NCI-H1436 (cell line): ENCODE data around the gene CBFA2T3.
"Not testable (repeated sequence)": the region's sequence is repeated elsewhere in the genome, so short reads cannot be mapped to it uniquely, and the experiment has no call there.

Source experiments
- DNase-seq: peaks from one replicate; lab custom pipeline; 2025; lab: John Stamatoyannopoulos, UW

Gene CBFA2T3

DNA sequence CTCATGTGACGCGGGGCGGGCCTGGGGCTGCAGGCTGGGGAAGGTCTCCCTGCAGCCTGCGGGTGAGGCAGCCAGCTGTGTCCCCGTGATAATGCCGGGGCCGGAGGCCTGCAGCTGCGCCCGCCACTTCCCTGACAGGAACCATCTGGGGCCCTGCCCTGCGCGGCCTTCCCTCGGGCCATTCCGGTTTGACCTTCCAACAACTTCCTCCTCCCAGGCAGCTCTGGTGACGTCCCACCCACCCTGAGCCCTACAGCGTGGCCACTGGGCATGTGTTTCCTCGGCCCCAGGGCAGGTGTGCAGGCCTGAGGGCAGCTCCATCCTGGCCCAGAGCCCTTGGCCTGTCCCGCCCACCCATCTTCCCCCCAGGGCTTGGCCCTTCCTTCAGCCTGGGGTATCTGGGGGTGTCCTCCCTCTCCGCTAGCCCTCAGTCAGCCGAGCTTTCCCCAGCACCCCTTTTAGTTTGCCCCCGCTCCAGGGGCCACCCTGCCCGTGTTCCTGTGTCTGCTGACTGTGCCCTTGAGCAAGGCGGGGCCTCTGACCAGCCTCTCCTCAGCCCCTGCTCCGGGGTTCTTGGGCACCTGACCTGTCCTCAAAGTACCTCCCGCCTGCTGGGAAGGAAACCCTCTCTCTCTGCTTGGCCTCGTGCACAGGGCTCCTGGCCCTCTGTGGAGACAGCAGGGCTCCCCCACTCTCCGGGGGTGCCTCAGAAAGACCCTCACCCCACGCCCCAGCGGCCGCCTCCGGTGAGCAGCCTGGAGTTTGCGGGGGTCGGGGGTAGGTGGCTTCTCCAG is at the start of gene CBFA2T3:
TSS of gene CBFA2T3 (minus strand) at position 190 of the 794 bp plus-strand sequence. CDS start 400 bp downstream, outside the sequence.
- DNase-seq: no peak

GRCh38 chr16:89026121-89026612 is 49.2 kb upstream of the CBFA2T3 start:
- no peak for DNase-seq

GRCh38 chr16:89025636-89026035 is 48.6 kb upstream of the CBFA2T3 start:
- DNase-seq: no peak

DNA sequence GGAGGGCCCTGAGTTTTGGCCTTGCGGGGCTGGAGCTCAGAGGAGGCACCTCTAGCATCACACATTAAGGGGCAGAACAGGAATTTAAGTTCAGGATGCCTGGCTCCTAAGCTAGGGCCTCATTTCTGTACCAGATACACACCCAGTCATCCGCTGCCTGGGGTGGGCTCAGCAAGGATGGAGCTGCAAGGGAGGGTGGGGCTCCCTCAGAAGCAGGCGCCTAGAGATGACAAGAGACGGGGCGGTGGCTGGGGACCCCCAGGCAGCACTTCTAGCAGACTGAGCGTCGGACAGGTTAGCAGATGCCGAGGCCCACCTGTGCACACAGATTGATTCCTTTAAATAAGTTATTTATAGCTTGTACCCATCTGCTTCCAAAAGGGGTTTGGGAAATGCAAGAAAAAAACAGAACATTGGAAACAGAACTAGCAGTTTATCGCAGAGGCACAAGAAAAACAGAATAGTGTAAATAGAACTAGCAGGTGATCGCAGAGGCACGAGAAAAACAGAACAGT is 47.6 kb upstream of the CBFA2T3 start:
- DNase-seq: no peak

DNA sequence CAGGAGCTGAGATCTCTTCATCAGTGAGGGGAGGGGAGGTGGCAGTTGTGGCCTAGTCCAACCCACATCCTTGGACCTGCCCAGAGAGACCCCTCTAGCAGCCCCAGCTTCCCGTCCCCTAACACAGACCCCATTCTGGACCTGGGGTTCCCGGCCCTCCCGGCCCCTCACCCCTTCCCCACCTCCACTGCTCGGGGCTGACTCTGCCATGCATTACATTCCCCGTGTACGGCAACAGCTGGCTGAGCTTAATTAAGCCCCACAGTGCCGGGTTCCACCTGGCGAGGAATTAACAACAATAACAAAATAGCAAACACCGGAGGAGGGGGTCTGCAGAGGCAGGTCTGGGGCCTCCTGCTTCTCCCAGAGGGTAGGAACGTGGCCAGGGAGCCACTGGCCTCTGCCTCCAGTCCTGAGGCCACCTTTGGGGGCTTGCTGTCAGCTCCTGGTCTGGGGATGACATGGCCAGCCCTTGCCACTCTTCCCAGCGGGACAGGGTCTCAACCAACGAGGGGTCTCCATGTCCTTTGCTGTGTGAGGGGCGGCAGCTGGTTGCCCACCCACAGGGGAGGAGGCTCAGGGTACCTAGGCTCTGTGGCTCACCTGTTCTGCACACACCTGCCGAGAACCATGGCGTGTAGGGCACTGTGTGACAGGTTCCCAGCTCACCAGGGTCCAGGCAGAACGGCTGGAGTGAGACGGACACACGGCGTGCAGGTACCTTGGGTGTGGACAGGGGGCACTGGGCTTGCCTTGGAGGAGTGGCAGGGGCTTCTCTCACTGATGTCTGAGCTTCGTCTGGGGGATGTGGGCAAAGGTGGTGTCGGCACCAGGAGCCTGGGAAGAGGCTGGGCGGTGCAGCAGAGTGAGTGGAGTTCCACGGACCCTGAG is 46.9 kb upstream of the CBFA2T3 start:
- DNase-seq: no peak

GRCh38 chr16:89023151-89023551 is 46.1 kb upstream of the CBFA2T3 start:
- DNase-seq: no peak

- DNase-seq: no peak
Measured at GRCh38 chr16:89022051-89022836, 45.2 kb upstream of the CBFA2T3 start.

- DNase-seq: no peak
Measured at GRCh38 chr16:89020925-89021595, 44.1 kb upstream of the CBFA2T3 start.

DNA sequence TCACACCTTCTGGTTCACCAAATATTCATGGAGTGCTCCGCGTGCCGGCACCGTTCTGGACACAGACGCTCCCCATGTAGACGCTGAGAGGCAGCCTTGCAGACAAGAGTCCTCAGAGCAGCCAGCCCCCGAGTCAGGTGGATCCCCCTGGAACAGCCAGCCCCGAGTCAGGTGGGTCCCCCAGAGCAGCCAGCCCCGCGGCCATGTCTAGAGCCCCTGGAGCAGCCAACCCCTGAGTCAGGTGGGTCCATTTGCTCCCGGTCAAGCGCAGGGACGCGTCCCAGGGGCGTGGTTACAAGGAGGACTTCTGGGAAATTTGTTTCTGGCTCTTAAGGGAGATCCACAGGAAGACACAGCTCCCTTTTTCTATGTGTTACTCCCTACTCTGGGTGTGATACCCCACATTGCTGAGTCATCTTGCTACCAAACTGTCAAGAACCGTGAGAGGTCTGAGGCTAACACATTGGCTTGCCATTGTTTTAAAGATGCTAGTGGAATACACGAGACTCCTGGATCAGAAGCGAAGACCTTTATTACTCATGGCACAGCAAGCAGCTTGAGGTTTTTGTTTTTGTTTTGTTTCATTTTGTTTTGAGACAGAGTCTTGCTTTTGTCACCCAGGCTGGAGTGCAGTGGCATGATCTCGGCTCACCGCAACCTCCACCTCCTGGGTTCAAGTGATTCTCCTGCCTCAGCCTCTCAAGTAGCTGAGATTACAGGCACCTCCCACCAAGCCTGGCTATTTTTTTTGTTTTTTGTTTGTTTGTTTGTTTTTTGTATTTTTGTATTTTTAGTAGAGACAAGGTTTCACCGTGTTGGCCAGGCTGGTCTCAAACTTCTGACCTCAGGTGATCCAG is 43.3 kb upstream of the CBFA2T3 start:
- DNase-seq: no peak

DNA sequence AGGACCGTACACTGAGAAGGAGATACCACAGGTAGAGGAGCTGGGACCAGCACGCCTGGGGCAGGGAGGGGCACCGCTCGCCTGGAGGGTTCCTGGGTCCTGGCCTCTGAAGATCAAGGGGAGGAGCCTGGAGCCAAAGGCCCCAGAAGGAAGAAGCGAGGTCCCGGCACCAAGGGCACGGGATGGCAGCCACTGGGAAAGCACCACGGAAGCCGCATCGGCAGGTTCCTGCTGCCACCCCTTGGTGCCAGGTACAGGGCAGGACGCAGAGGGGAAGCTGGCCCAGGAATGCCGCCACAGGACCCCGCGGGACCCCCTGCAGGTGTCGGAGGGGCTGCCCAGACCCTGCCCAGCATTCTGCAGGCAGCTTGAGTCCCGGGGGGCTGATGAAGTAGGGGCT is 42.5 kb upstream of the CBFA2T3 start:
- DNase-seq: no peak

- DNase-seq: no peak
Measured at GRCh38 chr16:89018282-89019158, 41.5 kb upstream of the CBFA2T3 start.

- no peak for DNase-seq
Measured at GRCh38 chr16:89017543-89018281, 40.7 kb upstream of the CBFA2T3 start.

- not testable (repeated sequence) for DNase-seq
Measured at GRCh38 chr16:89016561-89016960, 39.6 kb upstream of the CBFA2T3 start.

GRCh38 chr16:89015271-89015859 is 38.4 kb upstream of the CBFA2T3 start:
- no peak for DNase-seq

GRCh38 chr16:89014403-89015230 is 37.6 kb upstream of the CBFA2T3 start:
- no peak for DNase-seq

GRCh38 chr16:89013692-89014402 is 36.8 kb upstream of the CBFA2T3 start:
- no peak for DNase-seq

- no peak for DNase-seq
Measured at GRCh38 chr16:89013111-89013510, 36.1 kb upstream of the CBFA2T3 start.
